GM10248 (cell line): ENCODE data around the gene DTNB.
A peak's percentile ranks its signal among the peaks of the same experiment; 100 is the strongest.

Experiments
- CTCF ChIA-PET: fragments of 300-600 bp; sonication (Branson Sonifier 250); formaldehyde crosslinking; extraction: SDS; loops from one replicate; lab custom pipeline; 2021; ENCODE audit warnings: antibody characterized with exemption; lab: Yijun Ruan, JAX
- POLR2A ChIA-PET: fragments of 350-650 bp; sonication (Branson Sonifier 250); formaldehyde crosslinking; extraction: SDS; loops from one replicate; lab custom pipeline; 2020; ENCODE audit warnings: antibody characterized with exemption; lab: Yijun Ruan, JAX
- DNase-seq: peaks from one replicate; pipeline ENCODE4 v3.0.0; 2012; ENCODE audit errors: extremely low spot score
- CTCF ChIP-seq: IDR thresholded peaks from 2 replicates; pipeline ENCODE4 v1.5.1; 2012; ENCODE audit warnings: mild to moderate bottlenecking, low read depth; ENCODE audit errors: extremely low read depth, missing control alignments, control extremely low read depth

DTNB gene

GRCh38 chr2:25341753-25342371, 331.5 kb downstream of the DTNB start, which contains the start of gene DNMT3A:
Gene DNMT3A (minus strand): TSS chr2:25341925. CDS start chr2:25313984, 27,941 bp downstream.
- ChIA-PET CTCF (interaction anchor here (1.0 to 3.8 kb wide), 18 partner anchors 10 to 323 kb away, joined by 3 to 32 read pairs (median 4); no protein-coding TSS in a partner anchor), POLR2A (no interaction called here)
- peak; percentile 70 for DNase-seq
- no peak for TF ChIP-seq CTCF

- ChIA-PET POLR2A (no interaction called here), CTCF (no interaction called here)
- no peak for TF ChIP-seq CTCF
- peak; percentile 81 for DNase-seq
Measured at GRCh38 chr2:25341011-25341727, 332.2 kb downstream of the DTNB start.

- CTCF ChIA-PET: interaction anchor here (1.3 to 1.9 kb wide), 2 partner anchors 14 to 22 kb away, joined by 4 to 7 read pairs; no protein-coding TSS in a partner anchor
- no peak for TF ChIP-seq CTCF
- DNase-seq: no peak
- POLR2A ChIA-PET: interaction anchor here (1.0 kb wide), 1 partner anchor 25 kb away, joined by 3 read pairs; no protein-coding TSS in a partner anchor
Measured at GRCh38 chr2:25340181-25340921, 333.0 kb downstream of the DTNB start.

- CTCF ChIA-PET: interaction anchor here (1.1 to 1.9 kb wide), 4 partner anchors 13 to 179 kb away, joined by 3 to 7 read pairs (median 4); no protein-coding TSS in a partner anchor
- POLR2A ChIA-PET: interaction anchor here (1.0 kb wide), 1 partner anchor 25 kb away, joined by 3 read pairs; no protein-coding TSS in a partner anchor
- no peak for TF ChIP-seq CTCF
- no peak for DNase-seq
Measured at GRCh38 chr2:25339791-25340180, 333.6 kb downstream of the DTNB start.

- CTCF ChIA-PET: interaction anchor here (1.1 to 1.9 kb wide), 5 partner anchors 13 to 326 kb away, joined by 3 to 7 read pairs (median 4); no protein-coding TSS in a partner anchor
- POLR2A ChIA-PET: no interaction called here
- no peak for TF ChIP-seq CTCF
- DNase-seq: no peak
Measured at GRCh38 chr2:25339211-25339674, 334.1 kb downstream of the DTNB start.

- CTCF ChIA-PET: interaction anchor here (1.1 to 2.1 kb wide), 4 partner anchors 24 to 327 kb away, joined by 3 to 10 read pairs (median 4); no protein-coding TSS in a partner anchor
- POLR2A ChIA-PET: no interaction called here
- TF ChIP-seq CTCF: no peak
- no peak for DNase-seq
Measured at GRCh38 chr2:25338401-25338800, 335.0 kb downstream of the DTNB start.
